Measurements from ENCODE around the gene CYP4F3.

CYP4F3 gene

DNA sequence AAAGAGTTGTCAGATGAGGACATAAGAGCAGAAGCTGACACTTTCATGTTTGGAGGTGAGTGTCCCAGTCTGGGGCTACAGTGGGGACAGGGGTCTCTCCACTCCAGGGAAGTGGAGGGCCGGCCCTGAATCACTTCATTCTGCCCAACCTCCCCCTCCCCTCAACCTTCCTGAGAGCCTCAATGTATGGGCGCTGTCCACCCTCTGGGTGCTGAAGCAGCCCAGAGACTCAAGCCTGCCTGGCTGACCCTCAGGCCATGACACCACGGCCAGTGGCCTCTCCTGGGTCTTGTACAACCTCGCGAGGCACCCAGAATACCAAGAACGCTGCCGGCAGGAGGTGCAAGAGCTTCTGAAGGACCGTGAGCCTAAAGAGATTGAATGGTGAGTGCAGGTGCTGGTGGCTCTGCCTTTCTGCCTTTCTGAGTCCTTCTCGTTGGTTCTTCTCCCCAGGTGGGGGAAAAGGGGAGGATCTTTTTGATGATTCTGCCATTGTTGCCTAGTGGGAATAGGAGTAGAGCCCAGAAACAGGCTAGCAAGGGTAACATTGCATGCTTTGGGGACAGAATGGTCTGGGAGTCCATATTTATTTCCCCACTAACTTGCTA, 16.9 kb upstream of the CYP4F3 start:
- TF ChIP-seq FOXP2 (optimal IDR thresholded peaks at IDR 0.05; ENCODE audit: control extremely low read depth, extremely low read length, insufficient read depth) = no peak
- no peak for TF ChIP-seq POLR2AphosphoS5 (IDR thresholded peaks at IDR 0.05; ENCODE audit: borderline replicate concordance, low read depth, low read length)
- no peak for TF ChIP-seq EZH2 (IDR thresholded peaks at IDR 0.05)
- Histone ChIP-seq H3K9me3 (ENCODE audit: low read depth, low read length) (no peaks in the 10 kb centered on the region), H3K4me3 (no peak overlapping the region), H3K9ac (ENCODE audit: insufficient read length) (no peak overlapping the region), H3K27ac (no peak overlapping the region), H3K36me3 (ENCODE audit: insufficient read depth, low read length) (no peaks in the 10 kb centered on the region)
- no peak for DNase-seq (ENCODE audit: low read depth, low spot score)

DNA sequence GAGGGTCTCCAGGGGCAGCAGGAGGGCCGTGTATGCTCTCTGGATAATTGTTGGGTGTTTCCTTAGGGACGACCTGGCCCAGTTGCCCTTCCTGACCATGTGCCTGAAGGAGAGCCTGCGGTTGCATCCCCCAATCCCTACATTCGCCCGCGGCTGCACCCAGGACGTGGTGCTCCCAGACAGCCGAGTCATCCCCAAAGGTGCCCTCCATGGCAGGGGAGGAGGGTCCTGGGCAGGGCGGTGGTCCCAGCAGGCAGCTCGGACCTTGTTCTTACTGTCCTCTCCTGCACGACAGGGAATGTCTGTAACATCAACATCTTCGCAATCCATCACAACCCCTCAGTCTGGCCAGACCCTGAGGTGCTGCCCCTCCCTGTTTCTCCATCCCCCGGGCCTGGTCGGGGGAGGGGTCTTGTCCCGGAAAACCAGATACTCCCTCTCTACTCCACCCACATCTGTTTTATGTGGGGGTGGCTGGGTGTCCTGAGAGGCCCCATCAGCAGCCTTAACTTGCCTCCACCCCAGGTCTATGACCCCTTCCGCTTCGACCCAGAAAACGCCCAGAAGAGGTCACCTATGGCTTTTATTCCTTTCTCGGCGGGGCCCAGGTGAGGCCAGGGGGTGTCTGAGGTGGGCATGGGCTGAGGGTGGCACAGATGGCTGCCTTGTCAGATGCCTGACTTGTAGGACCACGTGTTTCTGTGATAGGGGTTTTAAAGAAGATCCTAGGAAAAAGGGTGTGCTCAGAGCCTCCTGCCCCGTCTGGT, 12.3 kb upstream of the CYP4F3 start:
- TF ChIP-seq POLR2AphosphoS5 (IDR thresholded peaks at IDR 0.05; ENCODE audit: borderline replicate concordance, low read depth, low read length) = no peak
- no peak for TF ChIP-seq FOXP2 (optimal IDR thresholded peaks at IDR 0.05; ENCODE audit: control extremely low read depth, extremely low read length, insufficient read depth)
- no peak for TF ChIP-seq EZH2 (IDR thresholded peaks at IDR 0.05)
- Histone ChIP-seq H3K9me3 (ENCODE audit: low read depth, low read length) (no peaks in the 10 kb centered on the region), H3K36me3 (ENCODE audit: insufficient read depth, low read length) (no peaks in the 10 kb centered on the region), H3K9ac (ENCODE audit: insufficient read length) (no peak overlapping the region), H3K4me3 (no peak overlapping the region), H3K27ac (no peak overlapping the region)
- DNase-seq (ENCODE audit: low read depth, low spot score) = no peak

DNA sequence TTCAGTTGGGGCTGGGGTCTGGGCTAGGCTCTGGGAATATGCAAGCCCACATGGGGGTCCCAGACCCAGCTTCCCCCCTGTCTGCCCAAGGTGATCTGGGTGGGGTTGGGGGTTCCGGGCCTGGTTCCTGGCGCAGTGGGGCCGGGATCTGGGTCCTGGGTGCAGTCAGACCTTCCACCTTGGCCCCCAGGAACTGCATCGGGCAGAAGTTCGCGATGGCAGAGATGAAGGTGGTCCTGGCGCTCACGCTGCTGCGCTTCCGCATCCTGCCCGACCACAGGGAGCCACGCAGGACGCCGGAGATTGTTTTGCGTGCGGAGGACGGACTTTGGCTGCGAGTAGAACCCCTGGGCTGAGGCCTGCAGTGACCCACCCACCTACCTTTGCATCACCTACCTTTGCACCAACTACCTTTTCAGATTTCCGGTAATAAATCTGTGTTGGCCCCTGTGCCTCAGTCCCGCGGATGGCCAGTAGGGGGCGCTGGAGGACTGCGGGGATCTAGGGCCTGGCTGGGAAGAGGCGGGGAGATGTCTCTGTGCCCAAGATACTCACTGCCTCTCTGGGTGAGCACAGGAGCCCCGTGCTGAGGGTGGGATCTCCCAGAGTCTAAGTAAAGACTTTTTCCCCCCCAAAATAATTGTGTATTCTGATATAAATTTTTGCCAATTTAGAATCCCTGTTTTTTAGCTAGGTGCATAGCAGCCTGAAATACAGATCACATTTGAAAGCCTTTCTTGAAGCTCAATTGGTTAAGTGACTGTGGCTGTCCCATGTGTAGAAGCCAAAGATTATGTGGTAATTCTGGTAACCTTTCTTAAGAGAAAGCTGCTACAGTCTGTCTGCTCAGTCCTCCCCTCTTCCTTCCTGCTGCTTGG, 11.5 kb upstream of the CYP4F3 start:
- no peaks in the 10 kb centered on the region for H3K36me3 ChIP-seq (ENCODE audit: insufficient read depth, low read length)
- no peaks in the 10 kb centered on the region for H3K9me3 ChIP-seq (ENCODE audit: low read depth, low read length)
- no peak overlapping the region for H3K9ac ChIP-seq (ENCODE audit: insufficient read length)
- DNase-seq (ENCODE audit: low read depth, low spot score) = no peak
- no peak for TF ChIP-seq POLR2AphosphoS5 (IDR thresholded peaks at IDR 0.05; ENCODE audit: borderline replicate concordance, low read depth, low read length)
- TF ChIP-seq EZH2 (IDR thresholded peaks at IDR 0.05) = no peak
- no peak for TF ChIP-seq FOXP2 (optimal IDR thresholded peaks at IDR 0.05; ENCODE audit: control extremely low read depth, extremely low read length, insufficient read depth)
- no peak overlapping the region for H3K4me3 ChIP-seq
- H3K27ac ChIP-seq = no peak overlapping the region

DNA sequence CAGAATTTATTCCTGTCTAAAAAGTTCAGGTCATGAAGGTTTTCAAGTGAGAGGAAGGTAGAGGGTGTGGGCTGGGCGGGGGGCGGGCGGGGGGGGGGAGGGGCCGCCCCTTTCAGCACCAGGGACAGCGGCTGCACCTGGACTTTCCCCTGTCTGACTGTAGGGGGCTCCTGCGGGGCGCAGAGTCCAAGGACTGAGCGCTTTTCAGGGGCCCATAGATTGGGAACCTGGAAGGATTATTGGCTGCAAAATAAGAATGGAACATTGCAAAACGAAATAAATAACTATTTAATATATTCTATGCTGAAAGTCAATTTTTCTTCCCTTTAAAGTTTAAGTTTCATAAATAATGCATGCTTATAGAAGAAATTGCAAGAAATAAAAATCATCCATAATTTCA, 8.9 kb upstream of the CYP4F3 start:
- H3K27ac ChIP-seq = no peak overlapping the region
- no peak overlapping the region for H3K4me3 ChIP-seq
- no peaks in the 10 kb centered on the region for H3K36me3 ChIP-seq (ENCODE audit: insufficient read depth, low read length)
- no peaks in the 10 kb centered on the region for H3K9me3 ChIP-seq (ENCODE audit: low read depth, low read length)
- H3K9ac ChIP-seq (ENCODE audit: insufficient read length) = no peak overlapping the region
- TF ChIP-seq POLR2AphosphoS5 (IDR thresholded peaks at IDR 0.05; ENCODE audit: borderline replicate concordance, low read depth, low read length) (no peak), EZH2 (IDR thresholded peaks at IDR 0.05) (no peak), FOXP2 (optimal IDR thresholded peaks at IDR 0.05; ENCODE audit: control extremely low read depth, extremely low read length, insufficient read depth) (no peak)
- no peak for DNase-seq (ENCODE audit: low read depth, low spot score)

DNA sequence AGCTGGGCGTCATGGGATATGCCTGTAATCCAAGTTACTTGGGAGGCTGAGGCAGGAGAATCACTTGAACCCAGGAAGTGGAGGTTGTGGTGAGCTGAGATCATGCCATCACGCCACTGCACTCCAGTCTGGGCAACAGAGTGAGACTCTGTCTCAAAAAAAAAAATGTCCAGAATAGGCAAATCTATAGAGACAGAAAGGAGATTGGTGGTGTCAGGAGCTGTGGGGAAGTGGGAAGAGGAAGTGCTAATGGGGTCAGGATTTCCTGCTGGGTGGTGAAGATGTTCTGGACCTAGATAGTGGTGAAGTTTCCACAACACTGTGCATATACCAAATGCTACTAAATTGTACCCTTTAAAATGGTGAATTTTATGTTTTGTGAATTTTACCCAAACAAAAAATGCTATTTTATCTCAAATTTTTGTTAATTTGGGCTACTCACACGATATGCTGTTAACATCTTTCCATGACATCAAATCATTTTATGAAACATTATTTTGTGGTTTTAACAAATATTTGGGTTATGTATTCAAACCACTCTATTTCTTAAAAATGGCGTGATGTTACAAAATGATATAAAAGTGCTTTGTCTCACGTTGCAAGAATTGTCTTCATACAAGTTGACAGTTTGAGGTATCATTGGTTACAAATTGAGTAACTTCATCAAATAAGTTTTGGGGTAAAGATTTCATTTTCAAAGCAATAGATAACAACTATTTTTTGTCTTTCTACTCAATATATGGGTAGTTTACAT, 7.4 kb upstream of the CYP4F3 start:
- no peak overlapping the region for H3K27ac ChIP-seq
- H3K4me3 ChIP-seq = no peak overlapping the region
- H3K9me3 ChIP-seq (ENCODE audit: low read depth, low read length) = no peaks in the 10 kb centered on the region
- H3K36me3 ChIP-seq (ENCODE audit: insufficient read depth, low read length) = no peaks in the 10 kb centered on the region
- H3K9ac ChIP-seq (ENCODE audit: insufficient read length) = no peak overlapping the region
- DNase-seq (ENCODE audit: low read depth, low spot score) = no peak
- TF ChIP-seq FOXP2 (optimal IDR thresholded peaks at IDR 0.05; ENCODE audit: control extremely low read depth, extremely low read length, insufficient read depth) = no peak

DNA sequence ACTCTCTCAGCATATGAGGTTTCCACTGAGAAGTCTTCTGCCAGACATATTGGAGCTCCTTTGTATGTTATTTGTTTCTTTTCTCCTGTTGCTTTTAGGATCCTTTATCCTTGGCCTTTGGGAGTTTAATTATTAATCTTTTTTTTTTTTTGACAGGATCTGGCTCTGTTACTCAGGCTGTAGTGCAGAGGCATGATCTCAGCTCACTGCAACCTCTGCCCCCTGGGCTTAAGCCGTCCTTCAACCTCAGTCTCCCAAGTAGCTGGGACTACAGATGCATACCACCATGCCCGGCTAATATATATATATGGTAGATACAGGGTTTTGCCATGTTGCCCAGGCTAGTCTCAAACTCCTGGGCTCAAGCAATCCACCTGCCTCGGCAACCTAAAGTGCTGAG, 6.6 kb upstream of the CYP4F3 start:
- no peak for DNase-seq (ENCODE audit: low read depth, low spot score)
- Histone ChIP-seq H3K4me3 (no peak overlapping the region), H3K9me3 (ENCODE audit: low read depth, low read length) (no peaks in the 10 kb centered on the region), H3K9ac (ENCODE audit: insufficient read length) (no peak overlapping the region), H3K36me3 (ENCODE audit: insufficient read depth, low read length) (no peaks in the 10 kb centered on the region), H3K27ac (no peak overlapping the region)
- TF ChIP-seq EZH2 (IDR thresholded peaks at IDR 0.05) = no peak
- no peak for TF ChIP-seq FOXP2 (optimal IDR thresholded peaks at IDR 0.05; ENCODE audit: control extremely low read depth, extremely low read length, insufficient read depth)
- TF ChIP-seq POLR2AphosphoS5 (IDR thresholded peaks at IDR 0.05; ENCODE audit: borderline replicate concordance, low read depth, low read length) = no peak

DNA sequence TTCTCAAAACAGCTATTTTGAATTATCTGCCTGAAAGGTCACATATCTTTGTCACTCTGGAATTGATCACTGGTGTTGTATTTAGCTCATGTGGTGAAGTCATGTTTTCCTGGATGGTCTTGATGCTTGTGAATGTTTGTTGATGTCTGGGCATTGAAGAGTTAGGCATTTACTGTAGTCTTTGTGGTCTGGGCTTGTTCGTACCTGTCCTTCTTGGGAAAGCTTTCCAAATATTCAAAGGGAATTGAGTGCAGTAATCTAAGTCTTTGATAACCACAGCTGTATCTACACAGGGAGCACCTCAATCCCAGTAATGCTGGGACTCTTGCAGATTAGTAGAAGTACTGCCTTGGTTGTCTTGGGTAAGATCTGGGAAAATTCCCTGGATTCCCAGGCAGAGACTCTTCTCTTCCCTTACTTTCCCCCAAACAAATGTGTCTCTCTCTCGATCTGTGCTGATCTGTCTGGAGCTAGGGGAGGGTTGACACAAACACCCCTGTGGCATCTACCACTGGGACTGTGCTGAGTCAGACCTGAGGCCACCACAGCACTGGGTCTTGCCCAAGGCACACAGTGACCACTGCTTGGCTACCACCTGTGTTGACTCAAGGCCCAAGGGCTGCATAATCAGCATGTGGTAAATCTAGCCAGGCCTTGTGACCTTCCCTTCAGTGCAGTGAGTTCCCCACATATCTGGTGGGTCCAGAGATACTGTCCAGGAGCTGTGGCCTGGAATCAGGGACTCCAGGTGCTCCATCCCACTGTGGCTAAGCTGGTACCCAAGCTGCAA, 5.5 kb upstream of the CYP4F3 start:
- no peak for DNase-seq (ENCODE audit: low read depth, low spot score)

More for the DNA sequence above, 5.5 kb upstream of the CYP4F3 start:
- H3K4me3 ChIP-seq = no peak overlapping the region
- TF ChIP-seq EZH2 (IDR thresholded peaks at IDR 0.05) (no peak), FOXP2 (optimal IDR thresholded peaks at IDR 0.05; ENCODE audit: control extremely low read depth, extremely low read length, insufficient read depth) (no peak), POLR2AphosphoS5 (IDR thresholded peaks at IDR 0.05; ENCODE audit: borderline replicate concordance, low read depth, low read length) (no peak)
- H3K9me3 ChIP-seq (ENCODE audit: low read depth, low read length) = no peaks in the 10 kb centered on the region
- H3K9ac ChIP-seq (ENCODE audit: insufficient read length) = no peak overlapping the region
- H3K27ac ChIP-seq = no peak overlapping the region
- H3K36me3 ChIP-seq (ENCODE audit: insufficient read depth, low read length) = no peaks in the 10 kb centered on the region

Measured in SK-N-MC (cell line).